Measurements from ENCODE around the gene SHANK1. TPM values are rescaled to one million over a fixed set of nuclear protein-coding genes. Genes with fewer than 3 reads are reported as not detected.

The SHANK1 gene
- total RNA-seq, 1 donor from 2014 or later, result 18.3 TPM

GRCh38 chr19:50716178-50717025 is 3.2 kb downstream of the SHANK1 start:
- FAIRE-seq (no peak), DNase-seq (ENCODE audit: low spot score in 2 of 2) (no peak)

- DNase-seq (ENCODE audit: low spot score in 2 of 2) (no peak), FAIRE-seq (no peak)
Observed at GRCh38 chr19:50713556-50714236, 5.9 kb downstream of the SHANK1 start.

- no peak for FAIRE-seq
- no peak for DNase-seq (ENCODE audit: low spot score in 2 of 2)
Observed at GRCh38 chr19:50712833-50713232, 6.8 kb downstream of the SHANK1 start.

GRCh38 chr19:50711805-50712204 is 7.8 kb downstream of the SHANK1 start:
- no peak for FAIRE-seq
- no peak for DNase-seq (ENCODE audit: low spot score in 2 of 2)

- FAIRE-seq (no peak), DNase-seq (ENCODE audit: low spot score in 2 of 2) (no peak)
Observed at GRCh38 chr19:50711196-50711595, 8.4 kb downstream of the SHANK1 start.

- FAIRE-seq (no peak), DNase-seq (ENCODE audit: low spot score in 2 of 2) (no peak)
Observed at GRCh38 chr19:50710612-50711011, 9.0 kb downstream of the SHANK1 start.

- no peak for DNase-seq (ENCODE audit: low spot score in 2 of 2)
Observed at GRCh38 chr19:50710094-50710493, 9.5 kb downstream of the SHANK1 start.

GRCh38 chr19:50708179-50708879 is 11.3 kb downstream of the SHANK1 start:
- FAIRE-seq (no peak), DNase-seq (ENCODE audit: low spot score in 2 of 2) (no peak)

More at GRCh38 chr19:50710094-50710493, 9.5 kb downstream of the SHANK1 start:
- no peak for FAIRE-seq

GRCh38 chr19:50706387-50706786 is 13.2 kb downstream of the SHANK1 start:
- DNase-seq (ENCODE audit: low spot score in 2 of 2) (no peak), FAIRE-seq (no peak)

GRCh38 chr19:50705422-50706019 is 14.1 kb downstream of the SHANK1 start:
- FAIRE-seq (no peak), DNase-seq (ENCODE audit: low spot score in 2 of 2) (peak; percentile 67 to 83)

GRCh38 chr19:50703915-50704796 is 15.4 kb downstream of the SHANK1 start:
- no peak for DNase-seq (ENCODE audit: low spot score in 2 of 2)
- FAIRE-seq, result no peak

- FAIRE-seq, result no peak
- no peak for DNase-seq (ENCODE audit: low spot score in 2 of 2)
Observed at GRCh38 chr19:50702871-50703829, 16.5 kb downstream of the SHANK1 start.

GRCh38 chr19:50702158-50702870 is 17.3 kb downstream of the SHANK1 start:
- no peak for DNase-seq (ENCODE audit: low spot score in 2 of 2)
- no peak for FAIRE-seq

- DNase-seq (ENCODE audit: low spot score in 2 of 2) (no peak), FAIRE-seq (no peak)
Observed at GRCh38 chr19:50701367-50701985, 18.1 kb downstream of the SHANK1 start.

- no peak for DNase-seq (ENCODE audit: low spot score in 2 of 2)
- FAIRE-seq, result no peak
Observed at GRCh38 chr19:50697414-50698124, 22.0 kb downstream of the SHANK1 start.

GRCh38 chr19:50696094-50696483 is 23.5 kb downstream of the SHANK1 start:
- FAIRE-seq, result no peak
- no peak for DNase-seq (ENCODE audit: low spot score in 2 of 2)
